Liver (tissue), 9 donors: Measurements from ENCODE around the gene TBC1D7. TPM values are rescaled to one million over a fixed set of nuclear protein-coding genes. Genes with fewer than 3 reads are reported as not detected.

Experiments used
- DNase-seq: peaks from one replicate; pipeline ENCODE4 v3.0.0-alpha.2; 2017; ENCODE audit warnings: low spot score
- H3K27ac ChIP-seq, 2 donors: one replicate each; pipeline ENCODE4 v1.7.0; 2013; ENCODE audit warnings: inconsistent platforms in 2 of 2, low read length in 2 of 2, control low read depth in 1 of 2, low read depth in 1 of 2, mild to moderate bottlenecking in 1 of 2
- H3K27me3 ChIP-seq, 4 donors: one replicate each; pipeline versions ENCODE4 v1.6.1 to v1.7.0; 2013; ENCODE audit warnings: low read length in 3 of 4, inconsistent platforms in 1 of 4, mild to moderate bottlenecking in 1 of 4, moderate library complexity in 1 of 4; ENCODE audit not compliant: control insufficient read depth in 4 of 4, insufficient read depth in 4 of 4
- H3K36me3 ChIP-seq, 4 donors: one replicate each; pipeline versions ENCODE4 v1.6.1 to v1.7.0; 2013; ENCODE audit warnings: low read length in 3 of 4, mild to moderate bottlenecking in 3 of 4, low read depth in 1 of 4, moderate library complexity in 1 of 4; ENCODE audit not compliant: control insufficient read depth in 4 of 4, insufficient read depth in 3 of 4
- H3K4me1 ChIP-seq, 4 donors: one replicate each; pipeline versions ENCODE4 v1.6.1 to v1.7.0; 2013; ENCODE audit warnings: low read length in 3 of 4, mild to moderate bottlenecking in 3 of 4, moderate library complexity in 1 of 4; ENCODE audit not compliant: control insufficient read depth in 4 of 4, insufficient read depth in 4 of 4
- H3K4me3 ChIP-seq, 3 donors: one replicate each; pipeline versions ENCODE4 v1.6.1 to v1.7.0; 2013; ENCODE audit warnings: low read length in 3 of 3, control low read depth in 1 of 3, low read depth in 1 of 3, mild to moderate bottlenecking in 1 of 3
- H3K9ac ChIP-seq, 2 donors: one replicate each; pipeline ENCODE4 v1.7.0; 2013; ENCODE audit warnings: low read length in 2 of 2, mild to moderate bottlenecking in 2 of 2, moderate library complexity in 2 of 2, control low read depth in 1 of 2, low read depth in 1 of 2
- H3K9me3 ChIP-seq, 4 donors: one replicate each; pipeline versions ENCODE4 v1.6.1 to v1.7.0; 2013; ENCODE audit warnings: low read length in 3 of 4; ENCODE audit not compliant: control insufficient read depth in 4 of 4
- ATF3 ChIP-seq: IDR thresholded peaks from 2 replicates; pipeline ENCODE4 v1.6.1; 2016; ENCODE audit warnings: antibody characterized with exemption
- CTCF ChIP-seq: fragments of 150-350 bp; IDR thresholded peaks from 2 replicates; pipeline ENCODE4 v1.5.1; 2017; ENCODE audit warnings: improper control_type of control experiment, low read depth, low read length; ENCODE audit not compliant: missing input control
- EGR1 ChIP-seq, 2 donors: IDR thresholded peaks; 2 replicates each; pipeline ENCODE4 v1.6.1; 2016 to 2018; ENCODE audit warnings: antibody characterized with exemption in 2 of 2, low read depth in 2 of 2
- FOXA1 ChIP-seq: IDR thresholded peaks from 2 replicates; pipeline ENCODE4 v1.6.1; 2016; ENCODE audit warnings: antibody characterized with exemption
- HNF4G ChIP-seq: IDR thresholded peaks from 2 replicates; pipeline ENCODE4 v1.6.1; 2016; ENCODE audit warnings: antibody characterized with exemption
- JUND ChIP-seq, 2 donors: IDR thresholded peaks; 2 replicates each; pipeline ENCODE4 v1.6.1; 2016; ENCODE audit warnings: antibody characterized with exemption in 2 of 2
- MAX ChIP-seq: IDR thresholded peaks from 2 replicates; pipeline ENCODE4 v1.6.1; 2016; ENCODE audit warnings: antibody characterized with exemption
- NR2F2 ChIP-seq: IDR thresholded peaks from 2 replicates; pipeline ENCODE4 v1.6.1; 2016; ENCODE audit warnings: antibody characterized with exemption
- RAD21 ChIP-seq, 2 donors: IDR thresholded peaks; 2 replicates each; pipeline ENCODE4 v1.6.1; 2016; ENCODE audit warnings: antibody characterized with exemption in 2 of 2, mild to moderate bottlenecking in 2 of 2
- REST ChIP-seq: IDR thresholded peaks from 2 replicates; pipeline ENCODE4 v1.6.1; 2016; ENCODE audit warnings: antibody characterized with exemption, mild to moderate bottlenecking
- RXRA ChIP-seq, 2 donors: IDR thresholded peaks; 2 replicates each; pipeline ENCODE4 v1.6.1; 2017 to 2018; ENCODE audit warnings: antibody characterized with exemption in 2 of 2, mild to moderate bottlenecking in 1 of 2
- SP1 ChIP-seq: IDR thresholded peaks from 2 replicates; pipeline ENCODE4 v1.6.1; 2018; ENCODE audit warnings: antibody characterized with exemption, mild to moderate bottlenecking
- YY1 ChIP-seq: IDR thresholded peaks from 2 replicates; pipeline ENCODE4 v1.6.1; 2016; ENCODE audit warnings: antibody characterized with exemption, mild to moderate bottlenecking
- ZBTB33 ChIP-seq: IDR thresholded peaks from 2 replicates; pipeline ENCODE4 v1.6.1; 2016; ENCODE audit warnings: antibody characterized with exemption
- WGBS: extraction: QIAGEN DNeasy Blood & Tissue Kit; methylation state at CpG from one replicate; pipeline ENCODE4 v1.1.7; 2013; 5-methylcytosine and 5-hydroxymethylcytosine counted together
- polyA plus RNA-seq, 2 donors: library from polyadenylated mRNA; stranded (reverse) in 1 of 2; unstranded in 1 of 2; fragments of 200-250 nt in 1 of 2; fragments of >200 nt in 1 of 2; fragmentation: Nextera tagmentation in 1 of 2; extraction: Ambion mirVana in 1 of 2; gene quantifications; one replicate each; pipeline versions ENCODE4 v1.2.1 to v1.2.3, GENCODE V29; 2013 to 2015
- total RNA-seq, 2 donors: library from RNA; depleted of rRNA; stranded (reverse); fragments of >200 nt; gene quantifications; one replicate each; pipeline ENCODE4 v1.2.3, GENCODE V29; 2014
- donor health status: healthy.
- donor health status: healthy.
- donor health status: healthy.
- donor health status: healthy.
- donor health status: healthy.

TBC1D7 gene
- total and polyA plus RNA-seq, 4 donors: 9.6 to 18.8 (median 10.6) TPM

- Histone ChIP-seq H3K9ac (no peak overlapping the region), H3K27ac (no peak overlapping the region), H3K27me3 (no peaks in the 10 kb centered on the region), H3K4me3 (no peak overlapping the region), H3K9me3 (no peaks in the 10 kb centered on the region), H3K36me3 (no peaks in the 10 kb centered on the region), H3K4me1 (peaks cover 0 to 3% (median 0%) of the 10 kb centered on the region in 4 donors)
- no peak for TF ChIP-seq RXRA (IDR thresholded peaks at IDR 0.05)
- TF ChIP-seq JUND (IDR thresholded peaks at IDR 0.05): no peak
- no peak for TF ChIP-seq SP1
- no peak for TF ChIP-seq EGR1 (IDR thresholded peaks at IDR 0.05; ENCODE audit: low read depth in 2 of 2)
- no peak for DNase-seq
- 88% methylated on average over 6 of the region's 6 CpGs for WGBS
These were observed 27.9 kb upstream of the TBC1D7 start for GRCh38 chr6:13355999-13356785.

- TF ChIP-seq ZBTB33 (no peak), RAD21 (IDR thresholded peaks at IDR 0.05) (no peak), FOXA1 (no peak), MAX (no peak), ATF3 (no peak), CTCF (no peak), NR2F2 (no peak), EGR1 (IDR thresholded peaks at IDR 0.05; ENCODE audit: low read depth in 2 of 2) (no peak), YY1 (no peak), REST (no peak), JUND (IDR thresholded peaks at IDR 0.05) (no peak), HNF4G (no peak)
- H3K27ac ChIP-seq: peak overlapping the region in 1 of 2 donors; percentile 24
- WGBS: 84% methylated on average over 7 of the region's 7 CpGs
- no peaks in the 10 kb centered on the region for H3K36me3 ChIP-seq
- no peaks in the 10 kb centered on the region for H3K27me3 ChIP-seq
- H3K9me3 ChIP-seq: no peaks in the 10 kb centered on the region
- no peak for DNase-seq
- H3K9ac ChIP-seq: no peak overlapping the region
- peaks cover 0 to 3% (median 0%) of the 10 kb centered on the region in 4 donors for H3K4me1 ChIP-seq
- H3K4me3 ChIP-seq: no peak overlapping the region
These were observed 27.0 kb upstream of the TBC1D7 start for GRCh38 chr6:13355043-13355945.
